WERI-Rb-1 (cell line): ENCODE results near the gene CADM1.

ENCODE experiments used
- DNase-seq: peaks from one replicate; pipeline ENCODE4 v3.0.0-alpha.2; 2020
- H3K27ac ChIP-seq: fragments of 250-450 bp; sonication (Bioruptor Pico); 2 replicates; pipeline ENCODE4 v1.5.1; 2020; ENCODE audit warnings: mild to moderate bottlenecking, moderate library complexity
- H3K27me3 ChIP-seq: fragments of 250-450 bp; sonication (Bioruptor Pico); 2 replicates; pipeline ENCODE4 v1.5.1; 2021; ENCODE audit warnings: mild to moderate bottlenecking, low read depth, moderate library complexity; ENCODE audit not compliant: insufficient read depth, severe bottlenecking
- H3K36me3 ChIP-seq: fragments of 250-450 bp; sonication (Bioruptor Pico); 2 replicates; pipeline ENCODE4 v1.5.1; 2020; ENCODE audit warnings: mild to moderate bottlenecking, moderate library complexity
- H3K4me3 ChIP-seq: 2 replicates; pipeline ENCODE4 v1.5.1; 2011; ENCODE audit warnings: low read depth, mild to moderate bottlenecking, control low read depth, low read length
- H3K9me3 ChIP-seq: fragments of 250-450 bp; sonication (Bioruptor Pico); 2 replicates; pipeline ENCODE4 v1.5.1; 2021; ENCODE audit warnings: mild to moderate bottlenecking, moderate library complexity; ENCODE audit not compliant: severe bottlenecking
- CTCF ChIP-seq: IDR thresholded peaks from 2 replicates; pipeline ENCODE4 v1.5.1; 2011; ENCODE audit warnings: low read depth, mild to moderate bottlenecking, control low read depth, inconsistent platforms, low read length

CADM1 gene

GRCh38 chr11:115148691-115149090 lies 355.5 kb downstream of the CADM1 start:
- no peak for DNase-seq
- Histone ChIP-seq H3K4me3 (no peak overlapping the region), H3K36me3 (no peaks in the 10 kb centered on the region), H3K27ac (no peak overlapping the region), H3K27me3 (no peaks in the 10 kb centered on the region), H3K9me3 (no peaks in the 10 kb centered on the region)
- TF ChIP-seq CTCF: no peak

DNA sequence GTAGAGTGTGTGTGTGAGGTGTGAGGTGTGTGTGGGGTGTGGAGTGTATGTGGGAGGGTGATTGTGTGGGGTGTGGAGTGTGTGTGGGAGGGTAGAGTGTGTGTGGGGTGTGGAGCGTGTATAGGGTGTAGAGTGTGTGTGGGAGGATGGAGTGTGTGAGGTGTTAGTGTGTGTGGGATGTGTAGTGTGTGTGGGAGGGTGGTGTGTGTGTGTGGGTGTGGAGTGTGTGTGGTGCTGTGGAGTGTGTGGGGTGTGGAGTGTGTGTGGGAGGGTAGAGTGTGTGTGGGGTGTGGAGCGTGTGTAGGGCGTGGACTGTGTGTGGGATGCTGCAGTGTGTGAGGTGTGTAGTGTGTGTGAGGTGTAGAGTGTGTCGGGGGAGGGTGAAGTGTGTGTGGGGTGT lies 356.1 kb downstream of the CADM1 start:
- Histone ChIP-seq H3K27me3 (no peaks in the 10 kb centered on the region), H3K36me3 (no peaks in the 10 kb centered on the region), H3K9me3 (no peaks in the 10 kb centered on the region), H3K27ac (no peak overlapping the region), H3K4me3 (no peak overlapping the region)
- DNase-seq: no peak
- TF ChIP-seq CTCF: no peak

GRCh38 chr11:115147243-115147807 lies 356.9 kb downstream of the CADM1 start:
- no peak for TF ChIP-seq CTCF
- no peaks in the 10 kb centered on the region for H3K27me3 ChIP-seq
- no peak overlapping the region for H3K27ac ChIP-seq
- H3K4me3 ChIP-seq: no peak overlapping the region
- no peaks in the 10 kb centered on the region for H3K9me3 ChIP-seq
- no peaks in the 10 kb centered on the region for H3K36me3 ChIP-seq
- no peak for DNase-seq

DNA sequence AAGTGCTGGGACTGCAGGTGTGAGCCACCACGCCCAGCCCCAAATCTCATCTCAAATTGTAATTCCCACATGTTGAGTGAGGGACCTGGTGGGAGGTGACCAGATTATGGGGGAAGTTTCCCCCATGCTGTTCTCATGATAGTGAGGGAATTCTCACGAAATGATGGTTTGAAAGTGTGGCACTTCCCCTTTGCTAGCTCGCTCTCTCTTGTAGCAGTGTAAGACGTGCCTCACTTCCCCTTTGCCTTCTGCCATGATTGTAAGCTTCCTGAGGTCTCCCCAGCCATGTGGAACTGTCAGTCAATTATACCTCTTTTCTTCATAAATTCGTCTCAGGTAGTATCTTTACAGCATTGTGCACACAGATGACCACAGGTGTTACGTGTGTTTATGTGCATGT lies 357.8 kb downstream of the CADM1 start:
- Histone ChIP-seq H3K36me3 (no peaks in the 10 kb centered on the region), H3K27me3 (no peaks in the 10 kb centered on the region), H3K9me3 (no peaks in the 10 kb centered on the region), H3K27ac (no peak overlapping the region), H3K4me3 (no peak overlapping the region)
- no peak for DNase-seq
- no peak for TF ChIP-seq CTCF

GRCh38 chr11:115145324-115145723 lies 358.9 kb downstream of the CADM1 start:
- no peak for DNase-seq
- 0 out of 2 replicates have a peak, but pooled peaks have one; percentile 2 for TF ChIP-seq CTCF
- Histone ChIP-seq H3K36me3 (no peaks in the 10 kb centered on the region), H3K27ac (no peak overlapping the region), H3K4me3 (no peak overlapping the region), H3K27me3 (no peaks in the 10 kb centered on the region), H3K9me3 (no peaks in the 10 kb centered on the region)

DNA sequence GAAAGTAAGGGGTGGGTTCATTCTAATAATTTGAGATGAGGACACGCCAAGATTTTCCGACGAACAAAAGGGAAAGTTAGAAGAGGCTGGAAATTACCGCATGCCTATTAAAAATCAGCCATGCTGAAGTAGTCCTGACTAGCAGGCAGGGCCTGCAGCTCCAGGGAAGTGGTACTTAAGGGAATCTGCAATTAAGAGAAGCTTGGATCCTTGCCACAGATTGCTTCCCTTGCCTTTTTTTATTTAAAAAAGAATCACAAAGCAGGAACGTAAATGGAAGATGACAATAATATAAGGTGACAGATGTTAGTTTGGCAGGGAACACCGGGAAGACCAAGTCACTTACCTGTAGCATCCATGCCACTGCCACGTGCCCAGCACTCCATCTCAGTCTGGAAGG lies 359.3 kb downstream of the CADM1 start:
- TF ChIP-seq CTCF: no peak
- Histone ChIP-seq H3K9me3 (no peaks in the 10 kb centered on the region), H3K27ac (no peak overlapping the region), H3K36me3 (no peaks in the 10 kb centered on the region), H3K27me3 (no peaks in the 10 kb centered on the region), H3K4me3 (no peak overlapping the region)
- no peak for DNase-seq
